CD4-positive, alpha-beta T cell treated with Interleukin-6 for 4 hours (primary cell): ENCODE data around the gene LOXL1.
A peak's percentile ranks its signal among the peaks of the same experiment; 100 is the strongest.

Experiments
- DNase-seq: peaks from one replicate; pipeline ENCODE4 v3.0.0-alpha.2; 2020; ENCODE audit warnings: mixed read lengths

LOXL1 gene

DNA sequence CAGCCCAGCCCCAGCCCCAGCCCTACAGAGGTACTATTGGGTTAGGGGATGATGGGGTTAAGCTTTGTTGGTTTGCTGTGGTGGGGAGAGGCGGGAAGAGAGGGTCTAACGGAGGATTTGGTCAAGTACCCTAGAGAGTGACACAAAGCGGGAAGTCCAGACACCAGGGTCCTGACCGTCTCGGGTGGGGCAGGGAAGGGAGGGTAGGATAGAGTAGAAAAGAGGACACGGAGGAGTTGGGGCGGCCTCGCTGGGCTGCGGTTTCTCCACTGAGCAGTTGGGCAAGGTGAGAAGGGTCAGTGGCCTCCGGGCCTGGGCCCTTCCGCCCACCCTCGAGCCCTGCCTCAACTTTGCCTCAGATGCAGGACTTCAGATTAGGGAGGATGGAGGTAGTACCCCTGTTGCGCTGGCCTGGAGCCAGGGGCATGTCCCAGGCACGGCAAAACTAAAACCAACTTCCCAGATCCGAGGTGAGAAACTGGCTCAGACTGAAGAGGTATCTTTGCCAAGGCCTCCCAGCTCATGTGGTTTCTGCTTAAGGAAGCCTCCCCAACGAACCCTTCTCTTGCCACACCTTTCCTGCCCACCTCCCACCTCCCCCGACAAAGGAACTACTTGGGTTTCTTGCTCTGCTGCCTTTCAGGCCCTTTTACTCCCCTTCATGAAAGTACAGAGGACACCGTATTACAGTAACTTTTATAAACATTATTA, 68.8 kb downstream of the LOXL1 start:
- DNase-seq: peak; percentile 23

DNA sequence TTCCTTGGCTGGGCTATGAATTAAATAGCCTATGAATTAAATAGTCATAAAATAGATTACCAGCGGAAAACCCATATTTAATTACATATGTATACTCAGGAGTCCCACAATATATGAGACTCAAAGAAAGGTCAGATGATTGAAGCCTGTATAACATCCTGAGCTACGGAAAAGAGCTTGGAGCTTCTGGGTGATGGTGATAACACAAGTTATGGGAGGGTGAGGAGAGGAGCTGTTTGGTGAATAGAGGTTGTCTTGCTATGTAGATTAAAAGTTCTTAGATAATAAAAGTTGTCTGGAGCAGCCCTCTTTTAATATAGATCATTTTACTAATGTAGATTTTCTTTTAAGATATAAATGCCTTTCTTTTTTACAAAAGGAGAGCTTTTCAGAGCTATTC, 70.0 kb downstream of the LOXL1 start:
- DNase-seq: no peak

DNA sequence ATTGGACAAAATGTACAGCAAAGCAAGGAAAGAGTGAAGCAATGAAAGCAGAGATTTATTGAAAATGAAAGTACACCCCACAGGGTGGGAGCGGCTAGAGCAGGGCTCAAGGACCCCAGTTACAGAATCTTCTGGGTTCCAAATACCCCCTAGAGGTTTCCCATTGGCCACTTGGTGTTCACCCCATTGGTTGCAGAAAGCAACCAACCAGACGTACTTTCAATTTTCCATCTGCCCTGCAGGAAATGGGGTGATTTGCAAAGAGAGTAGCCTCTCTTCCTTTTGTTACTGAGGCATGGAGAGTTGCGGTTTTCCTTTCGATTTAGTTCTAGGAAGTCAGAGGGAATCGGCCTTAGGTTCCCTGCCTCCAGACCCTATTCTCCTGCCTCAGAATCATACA, 70.7 kb downstream of the LOXL1 start:
- DNase-seq: peak; percentile 16

DNA sequence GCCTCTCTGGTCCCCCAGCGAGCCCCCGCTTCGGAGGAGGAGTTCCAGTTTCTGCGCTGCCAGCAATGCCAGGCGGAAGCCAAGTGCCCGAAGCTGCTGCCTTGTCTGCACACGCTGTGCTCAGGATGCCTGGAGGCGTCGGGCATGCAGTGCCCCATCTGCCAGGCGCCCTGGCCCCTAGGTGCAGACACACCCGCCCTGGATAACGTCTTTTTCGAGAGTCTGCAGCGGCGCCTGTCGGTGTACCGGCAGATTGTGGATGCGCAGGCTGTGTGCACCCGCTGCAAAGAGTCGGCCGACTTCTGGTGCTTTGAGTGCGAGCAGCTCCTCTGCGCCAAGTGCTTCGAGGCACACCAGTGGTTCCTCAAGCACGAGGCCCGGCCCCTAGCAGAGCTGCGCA, 71.7 kb downstream of the LOXL1 start:
- DNase-seq: no peak
